D341Med (cell line): ENCODE measurements around the gene REEP2.

Source experiments
- DNase-seq: peaks from one replicate; pipeline ENCODE4 v3.0.0; 2012; ENCODE audit warnings: low spot score

REEP2 gene

GRCh38 chr5:138448481-138449398 is 9.9 kb downstream of the REEP2 start:
- DNase-seq: no peak

GRCh38 chr5:138449501-138450239 is 10.8 kb downstream of the REEP2 start:
- peak; percentile 95 for DNase-seq

- no peak for DNase-seq
Measured at GRCh38 chr5:138450971-138451370, 12.1 kb downstream of the REEP2 start.

- DNase-seq: no peak
Measured at GRCh38 chr5:138452720-138453119, 13.9 kb downstream of the REEP2 start.

- DNase-seq: no peak
Measured at GRCh38 chr5:138453590-138453989, 14.7 kb downstream of the REEP2 start.

- DNase-seq: no peak
Measured at GRCh38 chr5:138454121-138454520, 15.3 kb downstream of the REEP2 start.

GRCh38 chr5:138455232-138455930 is 16.5 kb downstream of the REEP2 start:
- DNase-seq: no peak

GRCh38 chr5:138457531-138458275 is 18.8 kb downstream of the REEP2 start:
- no peak for DNase-seq

GRCh38 chr5:138458384-138458783 is 19.5 kb downstream of the REEP2 start:
- DNase-seq: no peak

- DNase-seq: no peak
Measured at GRCh38 chr5:138458856-138459255, 20.0 kb downstream of the REEP2 start.

- no peak for DNase-seq
Measured at GRCh38 chr5:138459311-138459933, 20.6 kb downstream of the REEP2 start.

- no peak for DNase-seq
Measured at GRCh38 chr5:138460032-138460693, 21.3 kb downstream of the REEP2 start.

GRCh38 chr5:138461343-138462125 is 22.7 kb downstream of the REEP2 start:
- no peak for DNase-seq

- no peak for DNase-seq
Measured at GRCh38 chr5:138463419-138464007, 24.7 kb downstream of the REEP2 start.

GRCh38 chr5:138464008-138464387 is 25.1 kb downstream of the REEP2 start:
- DNase-seq: peak; percentile 96

GRCh38 chr5:138464388-138465260 is 25.8 kb downstream of the REEP2 start:
- peak; percentile 92 for DNase-seq

- peak; percentile 89 for DNase-seq
Measured at GRCh38 chr5:138465261-138466124, 26.6 kb downstream of the REEP2 start, which contains the start of gene EGR1. Gene EGR1, plus strand, starts transcription at chr5:138465479. Its CDS starts 283 bp downstream, at chr5:138465762.
